Cerebellar cortex (tissue), 1 donor: ENCODE measurements around the gene DEPDC7.
A peak's percentile ranks its signal among the peaks of the same experiment; 100 is the strongest.
"Not testable (repeated sequence)": the region's sequence is repeated elsewhere in the genome, so short reads cannot be mapped to it uniquely, and the experiment has no call there.

Experiments
- DNase-seq: peaks from one replicate; pipeline ENCODE4 v3.0.0-alpha.2; 2015; ENCODE audit warnings: low spot score

Gene DEPDC7

DNA sequence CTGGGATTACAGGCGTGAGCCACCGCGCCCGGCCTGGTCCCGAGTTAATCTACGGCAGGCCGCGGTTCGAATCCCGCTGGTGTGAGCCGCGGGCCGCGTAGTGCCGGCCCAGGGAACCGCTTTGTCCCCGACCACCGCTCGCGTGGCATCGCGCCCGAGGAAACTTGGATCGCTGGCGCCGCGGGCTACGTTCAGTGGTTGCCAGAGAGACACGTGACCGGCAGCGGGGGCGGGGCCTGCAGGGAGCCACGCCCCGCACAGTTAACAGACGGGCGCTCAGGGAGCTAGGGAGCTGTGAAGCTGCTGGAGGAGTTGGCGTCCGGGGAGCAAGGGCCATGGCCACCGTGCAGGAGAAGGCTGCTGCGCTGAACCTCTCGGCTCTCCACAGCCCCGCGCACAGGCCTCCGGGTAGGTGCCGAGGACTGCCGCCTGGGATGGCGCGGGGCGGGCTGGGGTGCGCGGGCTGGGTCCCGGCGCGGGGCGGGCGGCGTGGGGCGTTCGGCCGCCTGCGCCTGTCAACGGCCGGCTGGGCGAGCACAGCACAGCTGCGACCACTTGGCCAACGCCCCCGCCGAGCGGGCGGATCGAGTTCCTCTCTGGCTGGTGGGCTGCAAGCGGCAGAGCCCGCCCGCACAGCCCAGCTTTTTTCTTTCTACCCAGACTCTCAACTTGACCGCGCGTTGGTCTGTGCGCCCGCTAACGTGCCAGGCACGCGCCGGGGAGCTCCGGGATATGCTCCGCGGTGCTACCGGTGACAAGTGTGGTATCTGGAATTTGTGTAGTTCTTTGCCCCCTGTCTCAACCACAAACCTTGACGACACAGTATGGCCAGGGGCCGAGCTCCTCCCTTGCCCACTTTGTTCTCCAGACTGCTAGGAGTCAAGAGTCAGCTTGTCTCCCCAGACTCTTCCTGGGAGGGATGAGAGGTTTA, at the start of gene DEPDC7:
Gene DEPDC7, plus strand, starts transcription at position 258 of the 931 bp plus-strand sequence. Its CDS starts 78 bp downstream, at position 336.
- DNase-seq: peak; percentile 44

DNA sequence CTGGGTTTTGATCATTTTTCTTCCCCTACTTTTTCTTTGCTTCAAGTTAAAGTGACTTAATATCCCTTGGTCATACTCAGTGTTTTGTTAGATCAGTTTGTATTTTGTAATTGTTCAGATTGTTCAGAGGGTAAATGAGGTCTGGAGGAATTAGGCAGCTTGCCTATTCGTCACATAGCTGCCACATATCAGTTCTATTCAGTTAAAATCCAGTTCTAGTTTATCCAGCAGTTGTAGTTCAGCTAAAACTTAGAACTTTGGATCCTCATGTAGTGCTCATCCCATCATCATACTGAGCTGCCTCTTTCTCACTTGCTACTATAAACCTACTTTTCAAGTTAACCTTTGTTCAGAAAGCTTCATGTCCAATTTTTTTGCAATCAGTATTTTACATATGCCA, 47.1 kb upstream of the DEPDC7 start:
- DNase-seq: no peak

GRCh38 chr11:32972233-32972632, 43.4 kb upstream of the DEPDC7 start:
- not testable (repeated sequence) for DNase-seq

DNA sequence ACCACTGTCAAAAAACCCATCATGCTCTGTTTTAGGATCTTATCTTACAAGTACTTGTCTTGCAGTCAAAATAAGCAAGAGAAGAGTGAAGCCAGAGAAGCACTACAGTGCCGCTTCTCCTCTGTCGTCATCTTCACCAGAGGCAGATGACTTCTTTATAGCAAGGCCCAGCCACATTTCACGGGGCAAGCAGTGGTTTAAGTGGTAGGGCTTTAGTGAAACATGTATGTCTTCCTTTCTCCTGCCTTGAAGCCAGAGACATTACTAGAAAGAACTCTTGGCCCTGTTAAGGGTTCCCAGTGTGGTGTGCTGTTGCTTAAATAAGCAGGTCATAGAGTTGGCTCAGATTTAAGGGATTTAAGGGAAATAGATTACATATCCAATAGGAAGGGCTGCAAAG, 42.9 kb upstream of the DEPDC7 start:
- no peak for DNase-seq

GRCh38 chr11:32982626-32983025, 33.1 kb upstream of the DEPDC7 start:
- no peak for DNase-seq

GRCh38 chr11:32983506-32983905, 32.2 kb upstream of the DEPDC7 start:
- no peak for DNase-seq

DNA sequence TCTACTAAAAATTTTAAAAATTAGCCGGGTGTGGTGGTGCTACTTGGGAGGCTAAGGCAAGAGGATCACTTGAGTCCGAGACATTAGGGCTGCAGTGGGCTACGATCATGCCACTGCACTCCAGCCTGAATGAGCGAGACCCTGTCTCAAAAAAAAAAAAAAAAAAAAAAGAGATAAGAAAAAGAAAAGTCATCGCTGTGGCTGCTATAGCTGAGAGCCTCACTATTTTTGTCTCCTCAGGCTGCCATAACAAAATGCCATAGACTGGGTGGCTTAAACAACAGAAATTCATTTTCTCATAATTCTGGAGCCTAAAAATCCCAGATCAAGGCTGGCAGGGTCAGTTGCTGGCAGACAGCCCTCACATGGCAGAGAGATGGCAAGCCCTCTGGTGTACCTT, 30.1 kb upstream of the DEPDC7 start:
- no peak for DNase-seq

- DNase-seq: no peak
Observed at GRCh38 chr11:32987851-32988250, 27.8 kb upstream of the DEPDC7 start.

DNA sequence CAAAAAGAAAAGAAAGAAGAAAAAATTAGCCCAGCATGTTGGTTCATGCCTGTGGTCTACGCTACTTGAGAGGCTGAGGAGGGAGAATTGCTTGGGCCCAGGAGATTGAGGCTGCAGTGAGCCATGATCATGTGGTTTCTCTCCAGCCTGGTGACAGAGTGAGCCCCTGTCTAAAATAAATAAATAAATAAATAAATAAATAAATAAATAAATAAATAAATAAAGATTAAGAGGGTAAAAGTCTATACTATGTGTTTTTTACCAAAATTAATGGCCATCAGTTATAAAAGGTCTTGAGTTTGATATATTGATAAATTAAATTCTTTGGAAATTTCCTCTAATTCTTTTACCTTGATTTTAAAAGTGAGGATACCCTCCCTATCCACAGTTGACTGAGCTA, 25.2 kb upstream of the DEPDC7 start:
- DNase-seq: no peak

GRCh38 chr11:32991427-32991826, 24.3 kb upstream of the DEPDC7 start:
- no peak for DNase-seq

- DNase-seq: no peak
Observed at GRCh38 chr11:32991898-32992297, 23.8 kb upstream of the DEPDC7 start.

DNA sequence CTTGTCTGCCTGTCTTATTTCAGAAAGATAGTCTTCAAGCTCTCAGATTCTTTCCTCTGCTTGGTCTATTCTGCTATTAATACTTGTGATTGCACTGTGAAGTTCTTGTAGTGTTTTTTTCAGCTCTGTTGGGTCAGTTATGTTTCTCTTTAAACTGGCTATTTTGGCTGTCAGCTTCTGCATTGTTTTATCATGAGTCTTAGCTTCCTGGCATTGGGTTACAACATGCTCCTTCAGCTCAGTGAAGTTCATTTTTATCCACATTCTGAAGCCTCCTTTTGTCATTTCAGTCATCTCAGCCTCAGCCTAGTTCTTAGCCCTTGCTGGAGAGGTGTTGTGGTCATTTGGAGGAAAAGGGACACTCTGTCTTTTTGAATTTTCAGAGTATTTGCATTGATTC, 15.5 kb upstream of the DEPDC7 start:
- DNase-seq: no peak

GRCh38 chr11:33001281-33001680, 14.4 kb upstream of the DEPDC7 start:
- DNase-seq: no peak

DNA sequence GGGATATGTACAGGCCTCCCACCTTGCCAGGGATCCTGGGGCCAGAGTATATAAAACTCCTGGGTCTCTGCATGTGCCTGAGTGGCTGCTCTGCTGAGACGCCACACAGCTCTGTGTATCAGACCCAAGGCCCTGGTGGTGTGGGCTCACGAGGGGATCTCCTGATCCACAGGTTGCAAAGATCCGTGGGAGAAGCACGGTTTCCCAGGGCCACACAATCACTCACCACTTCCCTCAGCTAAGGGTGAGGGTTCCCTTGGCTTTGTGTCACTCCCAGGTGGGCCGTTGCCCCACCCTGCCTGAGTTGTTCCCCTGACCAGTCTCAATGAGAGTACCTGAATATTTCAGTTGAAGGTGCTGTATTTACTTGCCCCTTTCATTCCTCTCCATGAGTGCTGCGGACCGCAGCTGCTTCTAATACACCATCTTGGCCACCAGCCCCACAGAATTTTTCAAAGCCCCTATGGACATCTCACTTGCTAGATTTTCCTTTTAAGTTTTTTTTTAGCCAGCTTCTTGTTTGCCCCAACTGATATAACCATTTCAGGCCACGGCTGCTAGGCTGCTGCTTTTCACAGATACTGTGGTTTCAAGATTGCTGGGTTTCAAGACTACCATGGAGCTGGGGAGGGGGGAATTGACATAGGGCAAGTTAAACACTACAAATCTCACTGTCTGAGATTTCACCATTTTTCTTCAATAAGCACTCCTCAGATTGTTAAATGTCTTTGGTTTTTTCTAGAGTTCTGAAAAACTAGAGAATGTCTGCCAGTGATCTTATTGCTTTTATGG, 13.7 kb upstream of the DEPDC7 start:
- DNase-seq: no peak

- no peak for DNase-seq
Observed at GRCh38 chr11:33005175-33005574, 10.5 kb upstream of the DEPDC7 start.

- no peak for DNase-seq
Observed at GRCh38 chr11:33006010-33006409, 9.7 kb upstream of the DEPDC7 start.

DNA sequence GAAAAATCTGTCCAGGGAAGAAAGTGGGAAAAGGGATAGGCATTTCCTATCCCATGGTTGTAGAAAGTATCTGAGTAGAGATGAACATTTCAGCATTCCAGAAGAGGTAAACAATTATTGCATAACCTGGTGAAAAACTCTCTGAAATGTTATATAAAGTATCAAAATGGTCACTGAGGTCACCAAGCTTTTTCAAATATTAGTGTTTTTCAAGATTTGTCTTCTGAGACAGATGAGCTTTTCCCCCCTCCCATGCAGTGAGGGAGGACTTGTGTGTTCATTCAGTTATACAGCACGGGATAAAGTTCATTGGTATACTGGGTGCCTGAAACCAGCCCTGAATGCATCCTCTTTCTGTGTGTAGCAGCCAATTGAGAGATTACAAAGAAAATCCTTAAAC, 1.9 kb upstream of the DEPDC7 start:
- no peak for DNase-seq

DNA sequence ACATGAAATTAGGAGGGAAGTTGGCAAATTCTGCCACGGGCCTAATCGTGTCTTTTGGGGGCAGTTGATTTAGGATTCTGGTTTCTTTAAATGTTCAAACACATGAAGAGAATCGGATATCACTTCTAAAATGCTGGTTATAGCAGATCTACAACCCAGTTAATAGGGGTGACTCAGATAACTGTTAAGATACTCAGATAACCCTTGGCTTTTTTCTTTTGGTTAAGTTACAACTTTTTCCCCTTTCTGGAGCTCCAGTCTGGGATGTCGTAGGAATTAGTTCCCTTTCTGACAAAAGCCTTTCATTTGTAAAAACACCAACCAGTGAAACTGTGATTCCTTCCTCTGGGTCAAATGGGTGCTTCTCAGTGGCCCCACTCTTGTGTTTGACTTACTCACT, 976 bp downstream of the DEPDC7 start:
- DNase-seq: no peak

- DNase-seq: no peak
Observed at GRCh38 chr11:33017478-33017877, 1.8 kb downstream of the DEPDC7 start.

DNA sequence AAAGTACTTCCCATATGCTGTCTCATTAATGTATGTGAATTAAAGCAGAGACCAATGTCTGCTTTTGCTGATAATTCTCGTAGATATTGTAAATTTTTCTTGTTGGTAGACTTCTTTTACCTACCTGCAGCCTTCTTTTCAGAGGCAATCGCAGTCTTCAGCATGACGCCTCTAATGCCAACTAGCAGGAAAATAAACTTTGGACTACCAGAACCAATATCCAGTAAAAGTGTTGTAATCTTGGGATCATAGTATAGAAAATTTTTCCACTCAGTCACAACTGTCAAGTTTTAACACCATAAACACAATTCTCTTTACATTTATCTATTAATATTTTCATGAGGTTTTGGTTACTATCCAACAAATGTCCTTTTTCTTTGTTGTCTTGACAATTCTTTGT, 2.3 kb downstream of the DEPDC7 start:
- DNase-seq: no peak

DNA sequence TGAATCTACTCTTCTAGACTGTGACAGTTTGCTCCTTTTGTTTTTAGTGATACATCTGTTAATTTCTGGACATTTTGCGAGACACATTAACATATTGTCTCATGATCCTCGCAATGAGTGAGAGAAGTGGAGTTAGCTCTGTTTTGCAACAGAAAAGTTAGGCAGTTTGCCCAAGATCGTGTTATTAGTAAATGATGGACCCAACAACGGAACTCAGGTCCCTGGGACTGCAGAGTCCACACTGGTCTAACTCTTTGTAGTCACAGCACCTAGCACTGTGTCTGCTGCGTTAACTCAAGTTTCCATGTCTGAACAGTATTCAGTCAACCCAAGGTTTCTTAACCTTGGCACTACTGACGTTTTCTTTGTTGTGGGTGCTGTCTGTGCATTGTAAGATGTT, 3.2 kb downstream of the DEPDC7 start:
- no peak for DNase-seq

DNA sequence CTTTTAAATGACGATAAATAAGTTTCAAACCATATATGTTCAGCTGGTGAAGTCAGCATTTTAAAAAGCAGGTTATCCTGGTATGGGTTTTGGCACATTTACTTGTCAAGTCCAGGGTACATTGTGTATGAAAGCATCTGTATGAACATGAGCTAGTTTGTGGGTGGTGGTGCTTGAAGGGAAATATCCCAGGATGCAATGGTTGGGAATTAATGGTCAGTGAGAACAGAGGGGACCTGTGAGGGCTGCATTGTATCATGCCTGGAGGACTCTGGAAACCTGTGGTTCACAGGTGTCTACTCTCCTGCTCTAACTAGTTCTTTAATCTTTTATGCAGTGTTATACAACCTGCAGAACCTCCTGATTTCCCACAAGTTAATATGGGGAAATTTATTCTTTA, 5.8 kb downstream of the DEPDC7 start:
- DNase-seq: no peak

DNA sequence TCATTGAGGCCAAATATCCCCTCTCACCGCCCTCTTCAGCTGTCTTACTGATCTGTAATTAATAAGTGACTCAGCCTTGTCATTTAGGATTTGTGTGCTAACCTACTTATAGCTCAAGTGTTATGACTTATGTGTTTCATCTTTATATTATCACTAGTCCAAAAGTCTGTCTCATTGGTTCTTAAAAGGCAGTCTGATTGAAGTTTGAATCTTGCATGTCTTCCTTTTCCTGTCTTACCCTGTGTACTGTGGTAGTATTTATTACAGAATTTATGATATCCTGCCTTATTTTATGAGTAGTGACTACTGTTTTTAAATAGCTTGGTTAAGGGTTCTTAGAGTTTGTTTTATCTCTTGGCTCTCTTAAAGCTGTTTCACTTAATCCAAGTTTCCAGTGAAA, 6.3 kb downstream of the DEPDC7 start:
- no peak for DNase-seq
